ENCODE measurements around the gene FBXL13.
"Not testable (repeated sequence)": the region's sequence is repeated elsewhere in the genome, so short reads cannot be mapped to it uniquely, and the experiment has no call there.

FBXL13 gene

DNA sequence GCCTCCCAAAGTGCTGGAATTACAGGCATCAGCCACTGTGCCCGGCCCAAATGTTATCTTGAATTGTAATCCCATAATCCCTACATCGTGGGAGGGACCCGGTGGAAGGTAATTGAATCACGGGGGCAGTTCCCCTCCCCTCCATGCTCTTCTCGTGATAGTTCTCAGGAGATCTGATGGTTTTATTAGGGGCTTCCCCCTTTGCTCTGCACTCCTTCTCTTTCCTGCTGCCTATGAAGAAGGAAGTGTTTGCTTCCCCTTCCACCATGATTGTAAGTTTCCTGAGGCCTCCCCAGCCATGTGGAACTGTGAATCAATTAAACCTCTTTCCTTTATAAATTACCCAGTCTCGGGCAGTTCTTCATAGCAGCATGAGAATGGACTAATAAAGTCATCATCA is 3.6 kb upstream of the FBXL13 start:
- peak; percentile 28 to 46 (median 43) for DNase-seq

DNA sequence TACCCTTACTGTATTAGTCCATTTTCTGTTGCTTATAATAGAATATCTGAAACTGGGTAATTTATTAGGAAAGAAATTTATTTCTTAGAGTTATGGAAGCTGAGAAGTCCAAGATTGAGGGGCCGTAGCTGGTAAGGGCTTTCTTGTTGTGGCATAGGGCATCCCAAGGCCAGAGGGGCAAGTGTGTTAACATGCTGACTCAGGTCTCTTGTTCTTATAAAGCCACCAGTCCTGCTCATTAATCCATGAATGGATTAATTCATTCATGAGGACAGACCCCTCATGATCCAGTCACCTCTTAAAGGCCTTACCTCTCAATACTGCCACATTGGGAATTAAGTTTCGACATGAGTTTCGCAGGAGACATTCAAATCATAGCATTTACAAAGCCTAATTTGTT is 2.7 kb upstream of the FBXL13 start:
- DNase-seq = no peak

DNA sequence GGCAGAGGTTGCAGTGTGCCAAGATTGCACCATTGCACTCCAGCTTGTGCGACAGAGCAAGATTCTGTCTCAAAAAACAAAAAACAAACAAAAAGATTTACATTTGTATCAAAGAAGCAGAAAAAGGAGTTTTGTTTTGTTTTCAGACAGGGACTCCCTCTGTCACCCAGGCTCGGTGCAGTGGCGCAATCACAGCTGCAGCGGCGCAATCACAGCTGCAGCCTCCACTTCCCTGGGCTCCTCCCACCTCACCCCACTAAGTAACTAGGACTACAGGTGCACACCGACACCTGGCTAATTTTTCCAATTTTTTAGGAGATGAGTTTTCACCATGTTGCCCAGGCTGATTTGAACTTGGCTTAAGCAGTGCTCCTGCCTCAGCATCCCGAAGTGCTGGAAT is 2.2 kb upstream of the FBXL13 start:
- peak; percentile 31 to 44 (median 32) for DNase-seq

DNA sequence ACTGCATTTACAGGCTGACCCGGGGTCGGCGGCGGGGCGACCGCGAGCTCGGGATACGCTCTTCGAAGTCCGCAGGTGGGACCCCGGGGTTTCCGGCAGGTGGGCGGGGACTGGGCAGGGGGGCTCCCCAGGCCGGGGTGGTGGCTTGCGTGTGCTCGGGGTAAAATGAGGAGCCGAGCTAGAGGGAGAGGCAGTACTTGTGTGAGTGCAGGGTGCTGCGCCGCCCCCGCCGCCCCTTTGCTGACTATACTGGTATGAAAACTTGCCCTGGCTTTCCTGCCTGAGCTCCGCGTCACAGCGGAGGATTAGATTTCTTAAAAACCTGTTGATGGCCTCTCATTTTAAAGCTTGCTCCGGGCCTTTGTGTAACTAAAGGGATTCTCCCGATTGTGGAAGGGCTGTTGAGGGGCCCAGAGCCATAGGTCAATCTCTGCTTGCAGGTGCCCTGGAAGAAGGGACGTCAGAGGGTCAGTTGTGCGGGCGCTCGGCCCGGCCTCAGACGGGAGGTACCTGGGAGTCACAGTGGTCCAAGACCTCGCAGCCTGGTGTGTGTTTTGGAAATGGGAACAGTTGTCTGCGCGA is 832 bp upstream of the FBXL13 start:
- DNase-seq = peak; percentile 68 to 84 (median 76)

DNA sequence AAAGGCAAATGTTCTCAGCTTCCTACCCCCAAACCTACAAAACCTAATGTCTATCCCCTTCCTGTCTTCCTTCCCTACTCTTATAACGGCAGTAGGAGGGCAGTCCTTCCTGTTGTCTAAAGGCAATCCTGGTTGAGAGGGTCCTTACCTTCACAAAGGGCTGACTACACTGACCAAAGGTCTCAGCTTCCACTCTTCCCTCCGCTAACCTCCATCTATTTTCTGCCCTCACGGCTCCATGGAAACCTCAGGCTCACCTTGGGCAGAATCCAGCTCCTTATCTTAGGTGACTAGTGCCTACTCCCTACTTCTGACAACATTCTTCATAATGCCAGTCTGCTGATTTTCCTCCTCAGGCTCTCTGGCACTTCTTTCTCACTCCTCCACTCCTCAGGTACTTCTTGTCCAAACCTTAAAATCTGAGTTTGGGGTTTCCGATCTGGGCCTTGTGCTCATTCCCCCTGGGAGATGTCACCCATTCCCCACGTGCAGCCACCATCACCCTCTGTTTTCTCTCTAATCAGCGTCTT is 542 bp downstream of the FBXL13 start:
- DNase-seq = peak in 1 of 3 donors; percentile 5

DNA sequence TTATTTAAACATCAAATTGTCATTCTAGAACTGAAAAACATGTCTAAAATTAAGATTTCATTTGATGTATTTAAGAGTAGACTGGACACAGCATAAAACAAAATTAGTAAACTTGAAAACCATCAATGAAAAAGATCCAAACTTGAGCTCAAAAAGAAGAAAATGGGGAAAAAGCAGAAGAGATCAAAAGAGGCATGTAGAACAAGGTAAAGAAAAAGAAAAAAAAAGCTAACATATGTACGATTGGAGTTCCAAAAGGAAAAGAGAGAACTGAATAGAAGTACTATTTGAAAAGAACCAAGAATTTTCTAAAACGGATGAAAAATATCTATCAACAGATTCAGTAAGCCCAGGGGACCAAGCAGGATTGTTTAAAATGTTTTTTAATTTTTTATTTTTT is 3.6 kb downstream of the FBXL13 start:
- no peak for DNase-seq

DNA sequence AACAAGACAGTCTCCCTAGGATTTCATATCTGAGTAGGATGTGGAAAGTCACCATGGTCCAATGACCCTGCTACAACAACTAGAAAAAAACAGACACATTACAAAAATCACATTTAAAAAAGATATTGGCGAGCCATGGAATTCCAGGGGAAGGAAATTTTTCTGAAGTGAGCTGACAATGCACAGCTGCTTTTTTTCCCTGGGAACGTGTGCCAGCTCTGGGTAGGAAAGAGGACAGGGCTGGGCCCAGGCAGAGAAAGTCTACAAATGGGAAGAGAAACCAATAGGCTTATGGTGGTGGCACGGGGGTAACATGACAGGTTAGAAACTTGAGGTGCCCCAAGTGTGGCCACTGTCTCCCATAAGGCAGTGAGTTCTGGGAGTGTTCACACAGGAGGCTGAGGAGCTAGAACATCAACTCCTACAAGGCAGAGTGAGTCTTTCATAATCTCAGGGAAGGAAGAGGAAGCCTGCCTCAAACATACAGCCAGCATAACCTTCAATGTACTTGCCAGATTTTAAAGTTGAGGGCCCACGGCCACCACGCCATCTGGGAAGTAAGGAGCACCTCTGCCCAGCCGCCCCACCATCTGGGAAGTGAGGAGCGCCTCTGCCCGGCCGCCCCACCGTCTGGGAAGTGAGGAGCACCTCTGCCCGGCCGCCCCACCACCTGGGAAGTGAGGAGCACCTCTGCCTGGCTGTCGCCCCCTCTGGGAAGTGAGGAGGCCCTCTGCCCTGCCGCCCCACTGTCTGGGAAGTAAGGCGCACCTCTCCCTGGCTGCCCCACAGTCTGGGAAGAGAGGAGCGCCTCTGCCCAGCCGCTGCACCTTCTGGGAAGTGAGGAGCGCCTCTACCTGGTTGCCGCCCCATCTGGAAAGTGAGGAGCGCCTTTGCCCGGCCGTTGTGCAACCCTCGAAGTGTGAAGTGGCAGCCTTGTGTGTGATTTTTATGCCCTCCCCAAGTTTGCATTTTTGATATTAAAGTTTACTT is 5.9 kb downstream of the FBXL13 start:
- no peak for DNase-seq

DNA sequence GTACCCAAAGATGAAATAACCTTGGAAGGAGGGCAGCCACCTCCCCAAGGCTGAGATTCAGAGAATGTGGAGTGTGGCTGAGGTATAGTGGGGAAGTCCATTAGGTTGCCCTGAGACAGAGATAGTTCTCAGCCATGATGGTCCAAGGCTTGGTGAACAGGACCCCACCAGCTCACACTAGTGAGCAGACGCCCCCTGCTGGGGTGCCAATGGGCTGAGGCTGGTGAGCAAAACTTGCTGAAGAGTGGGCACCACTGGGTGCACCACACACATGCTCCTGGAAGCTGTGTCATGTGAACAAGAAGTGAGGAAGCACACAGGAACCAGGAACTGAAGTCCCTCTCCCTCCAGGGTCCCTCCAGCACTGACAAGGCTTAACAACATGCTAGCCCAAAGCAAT is 8.9 kb downstream of the FBXL13 start:
- DNase-seq = peak; percentile 36 to 63 (median 48)

DNA sequence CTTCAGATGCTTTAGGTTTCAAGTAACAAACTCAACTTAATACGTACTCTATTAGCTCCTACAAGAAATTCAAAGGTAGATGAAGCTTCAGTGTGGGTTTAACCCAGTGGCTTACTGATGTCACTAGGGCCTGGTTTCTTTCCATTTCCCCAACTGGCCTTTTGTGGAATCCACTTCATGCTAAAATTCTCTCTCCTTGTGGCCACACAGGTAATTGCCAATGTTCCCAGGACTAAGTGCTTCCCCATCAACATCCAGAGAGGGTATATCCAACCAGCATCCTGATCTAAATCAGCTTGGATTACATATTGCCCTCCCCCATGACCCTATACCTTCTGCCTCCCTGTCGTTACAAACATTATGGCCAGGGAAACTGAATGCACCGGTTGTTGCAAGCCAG is 10.7 kb downstream of the FBXL13 start:
- DNase-seq = no peak

DNA sequence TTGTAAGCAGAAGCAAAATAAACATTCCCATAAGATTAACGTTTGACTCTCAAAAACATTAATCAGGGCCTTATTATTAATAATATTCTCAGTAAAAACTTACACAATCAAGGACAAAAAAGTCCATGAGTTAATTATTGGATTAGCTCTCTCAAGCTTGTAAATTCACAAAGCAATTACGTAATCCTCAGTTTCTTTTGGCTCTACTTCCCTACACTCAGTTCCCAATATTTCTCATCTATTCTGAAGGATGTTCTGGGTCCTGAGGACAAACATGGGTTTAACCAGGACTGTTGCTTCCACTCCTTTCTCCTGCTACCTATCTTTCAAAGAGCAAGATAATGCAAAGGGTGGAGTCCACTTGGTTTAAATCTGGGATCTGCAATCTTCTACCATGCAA is 15.1 kb downstream of the FBXL13 start:
- DNase-seq = peak; percentile 28 to 55 (median 52)

DNA sequence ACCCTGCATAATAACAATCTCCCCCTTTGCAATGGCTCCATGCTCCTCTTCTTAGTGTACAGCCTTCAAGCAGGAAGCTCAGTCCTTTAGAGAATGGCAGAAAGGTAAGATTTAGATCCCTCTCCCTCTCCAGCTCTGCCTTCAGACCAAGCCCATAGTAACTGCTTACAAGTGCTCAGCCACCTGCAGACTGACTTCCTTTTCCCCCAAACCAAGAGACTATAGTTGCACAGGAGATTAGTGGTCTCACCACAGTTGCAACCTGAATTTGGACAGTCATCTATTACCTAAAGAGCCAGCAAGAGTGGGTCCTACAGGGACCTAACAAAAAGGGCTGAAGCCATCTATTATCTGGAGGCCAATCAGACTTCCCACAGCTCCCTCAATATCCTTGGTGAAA is 16.5 kb downstream of the FBXL13 start:
- no peak for DNase-seq

DNA sequence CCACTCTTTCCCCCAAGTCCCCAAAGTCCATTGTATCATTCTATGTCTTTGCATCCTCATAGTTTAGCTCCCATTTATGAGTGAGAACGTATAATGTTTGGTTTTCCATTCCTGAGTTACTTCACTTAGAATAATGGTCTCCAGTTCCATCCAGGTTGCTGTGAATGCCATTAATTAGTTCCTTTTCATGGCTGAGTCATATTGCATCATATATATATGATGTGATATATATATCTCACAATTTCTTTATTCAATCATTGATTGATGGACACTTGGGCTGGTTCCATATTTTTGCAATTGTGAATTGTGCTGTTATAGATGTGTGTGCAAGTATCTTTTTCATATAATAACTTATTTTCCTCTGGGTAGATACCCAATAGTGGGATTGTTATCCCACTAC is 18.6 kb downstream of the FBXL13 start:
- not testable (repeated sequence) for DNase-seq

DNA sequence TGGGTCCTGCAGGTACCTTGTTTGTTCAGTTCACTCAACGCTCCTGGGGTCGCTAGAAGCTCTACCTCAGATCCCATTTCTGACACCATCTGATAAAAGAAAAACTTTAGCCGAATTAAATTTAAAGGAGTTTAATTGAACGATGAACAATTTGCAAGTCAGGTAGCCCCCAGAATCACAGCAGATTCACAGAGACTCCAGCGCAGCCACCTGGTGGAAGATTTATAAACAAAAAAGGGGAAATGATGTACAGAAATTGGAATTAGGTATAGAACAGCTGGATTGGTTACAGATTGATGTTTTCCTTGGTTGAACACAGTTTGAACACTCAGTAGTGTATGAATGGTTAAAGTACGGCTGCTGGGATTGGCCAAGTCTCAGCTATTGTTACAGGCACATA is 23.1 kb downstream of the FBXL13 start:
- DNase-seq = no peak

DNA sequence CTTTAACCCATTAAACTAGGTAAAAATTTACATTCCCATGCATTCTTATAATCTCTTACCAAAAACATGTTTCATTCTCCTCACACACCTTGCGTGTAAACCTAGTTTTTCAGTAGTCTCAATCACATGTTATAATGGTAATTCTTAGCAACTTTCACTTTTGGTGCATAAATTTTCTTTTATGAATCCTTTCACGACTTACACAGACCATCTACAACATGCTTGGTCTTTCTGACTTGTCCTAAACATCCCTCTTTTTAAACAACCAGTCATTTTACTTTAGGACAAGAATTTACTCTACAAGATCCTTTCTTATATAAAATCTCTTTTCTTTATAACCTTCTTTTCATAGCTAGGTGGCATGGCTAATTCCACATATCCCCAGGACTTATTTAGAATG is 25.8 kb downstream of the FBXL13 start:
- DNase-seq = no peak

DNA sequence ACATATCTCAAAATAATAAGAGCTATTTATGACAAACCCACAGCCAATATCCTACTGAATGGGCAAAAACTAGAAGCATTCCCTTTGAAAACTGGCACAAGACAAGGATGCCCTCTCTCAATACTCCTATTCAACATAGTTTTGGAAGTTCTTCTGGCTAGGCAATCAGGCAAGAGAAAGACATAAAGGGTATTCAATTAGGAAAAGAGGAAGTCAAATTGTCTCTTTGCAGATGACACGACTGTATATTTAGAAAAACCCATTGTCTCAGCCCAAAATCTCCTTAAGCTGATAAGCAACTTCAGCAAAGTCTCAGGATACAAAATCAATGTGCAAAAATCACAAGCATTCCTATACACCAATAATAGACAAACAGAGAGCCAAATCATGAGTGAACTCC is 32.8 kb downstream of the FBXL13 start:
- DNase-seq = not testable (repeated sequence)

DNA sequence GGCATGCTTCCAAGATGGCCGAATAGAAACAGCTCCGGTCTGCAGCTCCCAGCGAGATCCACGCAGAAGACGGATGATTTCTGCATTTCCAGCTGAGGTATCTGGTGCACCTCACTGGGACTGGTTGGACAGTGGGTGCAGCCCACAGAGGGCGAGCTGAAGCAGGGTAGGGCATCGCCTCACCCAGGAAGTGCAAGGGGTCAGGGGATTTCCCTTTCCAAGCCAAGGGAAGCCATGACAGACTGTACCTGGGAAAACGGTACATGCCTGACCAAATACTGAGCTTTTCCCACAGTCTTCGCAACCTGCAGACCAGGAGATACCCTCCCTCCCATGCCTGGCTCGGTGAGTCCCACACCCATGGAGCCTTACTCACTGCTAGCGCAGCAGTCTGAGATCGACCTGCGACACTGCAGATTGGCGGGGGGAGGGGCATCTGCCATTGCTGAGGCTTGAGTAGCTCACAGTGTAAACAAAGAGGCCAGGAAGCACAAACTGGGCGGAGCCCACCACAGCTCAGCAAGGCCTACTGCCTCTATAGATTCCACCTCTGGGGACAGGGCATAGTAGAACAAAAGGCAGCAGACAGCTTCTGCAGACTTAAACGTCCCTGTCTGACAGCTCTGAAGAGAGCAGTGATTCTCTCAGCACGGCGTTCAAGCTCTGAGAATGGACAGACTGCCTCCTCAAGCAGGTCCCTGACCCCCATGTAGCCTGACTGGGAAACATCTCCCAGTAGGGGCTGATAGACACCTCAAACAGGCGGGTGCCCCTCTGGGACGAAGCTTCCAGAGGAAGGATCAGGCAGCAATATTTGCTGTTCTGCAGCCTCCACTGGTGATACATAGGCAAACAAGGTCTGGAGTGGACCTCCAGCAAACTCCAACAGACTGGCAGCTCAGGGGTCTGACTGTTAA is 36.5 kb downstream of the FBXL13 start:
- not testable (repeated sequence) for DNase-seq

DNA sequence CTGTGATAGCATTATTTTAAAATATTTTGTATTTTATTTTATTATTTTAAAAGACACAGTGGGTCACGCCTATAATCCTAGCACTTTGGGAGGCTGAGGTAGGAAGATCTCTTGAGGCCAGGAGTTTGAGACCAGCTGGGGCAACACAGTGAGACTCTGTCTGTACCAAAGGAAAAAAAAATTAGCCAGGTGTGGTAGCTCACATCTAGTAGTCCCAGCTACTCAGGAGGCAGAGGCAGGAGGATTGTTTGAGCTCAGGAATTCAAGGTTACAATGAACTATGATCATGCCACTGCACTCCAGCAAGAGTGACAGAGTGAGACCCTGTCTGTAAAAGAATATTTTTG is 37.1 kb downstream of the FBXL13 start:
- no peak for DNase-seq

DNA sequence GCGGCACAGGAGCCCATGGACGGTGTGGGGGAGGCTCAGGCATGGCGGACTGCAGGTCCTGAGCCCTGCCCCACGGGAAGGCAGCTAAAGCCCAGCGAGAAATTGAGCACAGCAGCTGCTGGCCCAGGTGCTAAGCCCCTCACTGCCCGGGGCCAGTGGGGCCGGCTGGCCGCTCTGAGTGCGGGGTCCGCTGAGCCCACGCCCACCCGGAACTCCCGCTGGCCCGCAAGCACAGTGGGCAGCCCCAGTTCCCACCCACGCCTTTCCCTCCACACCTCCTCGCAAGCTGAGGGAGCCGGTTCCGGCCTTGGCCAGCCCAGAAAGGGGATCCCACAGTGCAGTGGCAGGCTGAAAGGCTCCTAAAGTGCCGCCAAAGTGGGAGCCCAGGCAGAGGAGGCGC is 40.3 kb downstream of the FBXL13 start:
- DNase-seq = not testable (repeated sequence)

DNA sequence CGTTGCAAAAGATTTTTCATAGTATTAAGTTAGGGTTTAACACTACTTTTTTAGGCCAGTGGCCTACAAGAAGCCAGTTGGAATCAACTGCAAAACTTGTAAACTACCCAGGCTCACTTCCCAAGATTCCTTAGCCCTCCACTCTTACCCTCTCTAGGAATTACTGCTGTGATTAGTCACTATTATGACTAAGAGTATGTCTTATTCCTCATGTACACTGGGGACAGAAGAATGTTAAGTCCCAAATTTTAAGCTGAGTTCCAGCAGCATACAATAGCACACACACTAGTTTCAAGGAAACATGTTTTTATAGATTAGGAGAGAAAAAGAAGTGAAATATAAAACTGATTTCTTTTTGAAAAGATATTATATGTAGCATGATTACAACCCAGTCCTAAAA is 42.8 kb downstream of the FBXL13 start:
- no peak for DNase-seq

DNA sequence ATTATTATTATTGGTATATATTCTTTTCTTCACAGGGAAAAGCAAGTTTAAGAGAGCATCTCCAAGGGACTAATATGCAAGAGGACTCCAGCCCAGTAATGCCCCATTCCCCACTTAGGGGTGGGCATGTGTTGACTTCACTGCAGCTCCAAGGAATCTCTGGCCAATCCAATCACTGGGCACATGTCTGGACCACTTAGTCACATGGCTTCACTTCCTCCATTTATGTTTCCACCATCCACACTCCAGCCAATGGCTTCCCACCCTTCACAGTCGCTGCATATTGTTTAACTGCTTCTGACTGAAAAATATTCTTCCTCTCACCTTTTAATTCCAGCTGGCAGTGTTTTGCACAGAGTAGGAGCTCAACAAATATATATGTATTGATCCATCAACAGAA is 43.6 kb downstream of the FBXL13 start:
- DNase-seq = no peak

DNA sequence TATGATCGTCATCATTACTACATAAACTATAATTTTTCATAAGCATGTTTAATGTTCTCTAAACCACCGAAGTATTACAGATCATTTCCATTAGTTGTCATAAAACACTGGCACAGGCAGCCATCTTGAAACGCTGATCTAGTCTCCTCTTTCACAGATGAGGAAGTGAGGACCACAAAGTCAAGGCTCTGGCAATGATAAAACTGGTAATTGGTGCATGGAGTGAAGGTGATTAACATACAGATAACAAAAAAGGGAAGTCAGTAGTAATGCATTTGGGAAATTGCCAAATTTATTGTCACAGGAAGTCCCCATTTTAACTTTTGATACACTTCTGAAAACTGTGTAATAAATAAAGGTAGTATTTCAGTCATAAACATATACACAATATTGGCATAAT is 49.3 kb downstream of the FBXL13 start:
- peak in 1 of 3 donors; percentile 1 for DNase-seq

DNA sequence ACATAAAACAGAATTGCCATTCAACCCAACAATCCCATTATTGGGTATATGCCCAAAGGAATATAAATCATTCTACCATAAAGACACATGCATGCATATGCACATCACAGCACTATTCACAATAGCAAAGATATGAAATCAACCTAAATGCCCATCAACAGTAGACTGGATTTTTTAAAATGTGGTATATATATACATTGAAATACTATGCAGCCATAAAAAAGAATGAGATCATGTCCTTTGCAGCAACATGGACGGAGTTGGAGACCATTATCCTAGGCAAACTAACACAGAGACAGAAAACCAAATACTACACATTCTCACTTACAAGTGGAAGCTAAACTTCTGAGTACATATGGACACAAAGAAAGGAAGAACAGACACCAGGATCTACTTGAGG is 51.0 kb downstream of the FBXL13 start:
- DNase-seq = not testable (repeated sequence)

DNA sequence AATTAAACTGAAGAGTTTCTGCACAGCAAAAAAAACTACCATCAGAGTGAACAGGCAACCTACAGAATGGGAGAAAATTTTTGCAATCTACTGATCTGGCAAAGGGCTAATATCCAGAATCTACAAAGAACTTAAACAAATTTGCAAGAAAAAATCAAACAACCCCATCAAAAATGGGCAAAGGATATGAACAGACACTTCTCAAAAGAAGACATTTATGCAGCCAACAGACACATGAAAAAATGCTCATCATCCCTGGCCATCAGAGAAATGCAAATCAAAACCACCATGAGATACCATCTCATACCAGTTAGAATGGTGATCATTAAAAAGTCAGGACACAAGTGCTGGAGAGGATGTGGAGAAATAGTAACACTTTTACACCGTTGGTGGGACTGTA is 53.1 kb downstream of the FBXL13 start:
- not testable (repeated sequence) for DNase-seq

All from suppressor macrophage treated with lipopolysaccharide for 1 hour (primary cell).